ENCODE data around the gene FZD1. TPM values are rescaled to one million over a fixed set of nuclear protein-coding genes. Genes with fewer than 3 reads are reported as not detected.

The FZD1 gene
- total RNA-seq, 2 donors from 2014 or later = 16.9 to 27.0 TPM

GRCh38 chr7:91293136-91293535 is 28.9 kb downstream of the FZD1 start:
- no peaks in the 10 kb centered on the region for H3K36me3 ChIP-seq
- no peaks in the 10 kb centered on the region for H3K27me3 ChIP-seq
- no peaks in the 10 kb centered on the region for H3K4me1 ChIP-seq
- H3K9me3 ChIP-seq = no peaks in the 10 kb centered on the region
- no peak overlapping the region for H3K4me3 ChIP-seq
- TF ChIP-seq CTCF (IDR thresholded peaks at IDR 0.05) = no peak
- DNase-seq (ENCODE audit: low spot score) = no peak
- no peak overlapping the region for H3K27ac ChIP-seq

GRCh38 chr7:91293840-91294239 is 29.6 kb downstream of the FZD1 start:
- Histone ChIP-seq H3K27ac (no peak overlapping the region), H3K4me3 (no peak overlapping the region), H3K36me3 (no peaks in the 10 kb centered on the region), H3K9me3 (no peaks in the 10 kb centered on the region), H3K4me1 (no peaks in the 10 kb centered on the region), H3K27me3 (no peaks in the 10 kb centered on the region)
- no peak for TF ChIP-seq CTCF (IDR thresholded peaks at IDR 0.05)
- no peak for DNase-seq (ENCODE audit: low spot score)

- H3K36me3 ChIP-seq = no peaks in the 10 kb centered on the region
- H3K4me1 ChIP-seq = no peaks in the 10 kb centered on the region
- TF ChIP-seq CTCF (IDR thresholded peaks at IDR 0.05) = no peak
- no peak overlapping the region for H3K4me3 ChIP-seq
- H3K27ac ChIP-seq = no peak overlapping the region
- H3K27me3 ChIP-seq = no peaks in the 10 kb centered on the region
- no peaks in the 10 kb centered on the region for H3K9me3 ChIP-seq
- DNase-seq (ENCODE audit: low spot score) = no peak
Observed at GRCh38 chr7:91294639-91295220, 30.5 kb downstream of the FZD1 start.

GRCh38 chr7:91295576-91295975 is 31.3 kb downstream of the FZD1 start:
- Histone ChIP-seq H3K36me3 (no peaks in the 10 kb centered on the region), H3K9me3 (no peaks in the 10 kb centered on the region), H3K4me3 (no peak overlapping the region), H3K4me1 (no peaks in the 10 kb centered on the region), H3K27ac (no peak overlapping the region), H3K27me3 (no peaks in the 10 kb centered on the region)
- no peak for TF ChIP-seq CTCF (IDR thresholded peaks at IDR 0.05)
- no peak for DNase-seq (ENCODE audit: low spot score)

- no peak overlapping the region for H3K27ac ChIP-seq
- H3K9me3 ChIP-seq = no peaks in the 10 kb centered on the region
- no peak for TF ChIP-seq CTCF (IDR thresholded peaks at IDR 0.05)
- no peaks in the 10 kb centered on the region for H3K36me3 ChIP-seq
- no peak for DNase-seq (ENCODE audit: low spot score)
- no peaks in the 10 kb centered on the region for H3K27me3 ChIP-seq
- H3K4me1 ChIP-seq = no peaks in the 10 kb centered on the region
- H3K4me3 ChIP-seq = no peak overlapping the region
Observed at GRCh38 chr7:91297939-91298338, 33.7 kb downstream of the FZD1 start.
